Measurements from ENCODE around the gene SIRT4.

GRCh38 chr12:120332041-120332440 lies 29.9 kb downstream of the SIRT4 start:
- no peak for TF ChIP-seq POLR2AphosphoS5 (IDR thresholded peaks at IDR 0.05; ENCODE audit: low read length)
- TF ChIP-seq CTCF (IDR thresholded peaks at IDR 0.05 in 2 of 3, conservative IDR thresholded peaks at IDR 0.05 in 1 of 3; ENCODE audit: control insufficient read depth in 2 of 3, extremely low read depth in 1 of 3, insufficient read depth in 1 of 3, low read depth in 3 of 3, low read length in 3 of 3): no peak
- no peak for TF ChIP-seq USF1 (IDR thresholded peaks at IDR 0.05; ENCODE audit: borderline replicate concordance, extremely low read length, insufficient read depth, low read depth, low read length)
- TF ChIP-seq RFX5 (IDR thresholded peaks at IDR 0.05; ENCODE audit: low read depth, low read length): no peak
- no peak for TF ChIP-seq RCOR1 (conservative IDR thresholded peaks at IDR 0.05; ENCODE audit: low read depth, low read length)
- no peak for TF ChIP-seq BCL11A (IDR thresholded peaks at IDR 0.05; ENCODE audit: low read depth, low read length)
- TF ChIP-seq POLR2A (IDR thresholded peaks at IDR 0.05; ENCODE audit: low read depth, low read length): no peak
- no peak for TF ChIP-seq SP1 (IDR thresholded peaks at IDR 0.05; ENCODE audit: low read depth, low read length)
- TF ChIP-seq CBFB (IDR thresholded peaks at IDR 0.05; ENCODE audit: low read depth): no peak
- no peak for TF ChIP-seq RAD21 (IDR thresholded peaks at IDR 0.05; ENCODE audit: insufficient read depth, low read depth, low read length)

All from GM12878 (cell line).